Nephron progenitor cell (in vitro differentiated cells): ENCODE measurements around the gene VCP.

Experiments used
- DNase-seq: peaks from one replicate; pipeline ENCODE4 v3.0.0; 2021
- H3K27ac Mint-ChIP-seq: 2 replicates; pipeline ENCODE4 v1.8.0; 2021; ENCODE audit warnings: mild to moderate bottlenecking, moderate library complexity, mixed read lengths
- H3K27me3 Mint-ChIP-seq: 2 replicates; pipeline ENCODE4 v1.8.0; 2021; ENCODE audit warnings: mild to moderate bottlenecking, low read depth, mixed read lengths; ENCODE audit not compliant: poor library complexity
- H3K36me3 Mint-ChIP-seq: 2 replicates; pipeline ENCODE4 v1.8.0; 2021; ENCODE audit warnings: low read depth, mixed read lengths
- H3K4me1 Mint-ChIP-seq: 2 replicates; pipeline ENCODE4 v1.8.0; 2021; ENCODE audit warnings: mixed read lengths
- H3K4me3 Mint-ChIP-seq: 2 replicates; pipeline ENCODE4 v1.8.0; 2021; ENCODE audit warnings: mild to moderate bottlenecking, moderate library complexity, mixed read lengths
- H3K9me3 Mint-ChIP-seq: 2 replicates; pipeline ENCODE4 v1.8.0; 2021; ENCODE audit warnings: mild to moderate bottlenecking, moderate library complexity, mixed read lengths
- CTCF ChIP-seq: fragments of 200-600 bp; sonication (generic); IDR thresholded peaks from 2 replicates; pipeline ENCODE4 v1.5.0; 2021; ENCODE audit warnings: antibody characterized with exemption

Gene VCP

GRCh38 chr9:35079041-35079425, 6.6 kb upstream of the VCP start:
- Mint-ChIP-seq H3K36me3 (peaks cover 23% of the 10 kb centered on the region), H3K9me3 (no peaks in the 10 kb centered on the region), H3K4me3 (peak overlapping the region; percentile 89), H3K27me3 (no peaks in the 10 kb centered on the region), H3K27ac (no peak overlapping the region), H3K4me1 (peaks cover 30% of the 10 kb centered on the region)
- peak; percentile 17 for DNase-seq
- no peak for TF ChIP-seq CTCF

GRCh38 chr9:35078066-35078465, 5.6 kb upstream of the VCP start:
- H3K27me3 Mint-ChIP-seq: no peaks in the 10 kb centered on the region
- H3K9me3 Mint-ChIP-seq: no peaks in the 10 kb centered on the region
- no peak overlapping the region for H3K27ac Mint-ChIP-seq
- DNase-seq: no peak
- peaks cover 32% of the 10 kb centered on the region for H3K4me1 Mint-ChIP-seq
- H3K4me3 Mint-ChIP-seq: peak overlapping the region; percentile 89
- peaks cover 29% of the 10 kb centered on the region for H3K36me3 Mint-ChIP-seq
- TF ChIP-seq CTCF: no peak

GRCh38 chr9:35076848-35077247, 4.4 kb upstream of the VCP start:
- Mint-ChIP-seq H3K9me3 (no peaks in the 10 kb centered on the region), H3K27ac (no peak overlapping the region), H3K36me3 (peaks cover 29% of the 10 kb centered on the region), H3K4me3 (peak overlapping the region; percentile 89), H3K27me3 (no peaks in the 10 kb centered on the region), H3K4me1 (peaks cover 37% of the 10 kb centered on the region)
- DNase-seq: no peak
- TF ChIP-seq CTCF: no peak

GRCh38 chr9:35075358-35075757, 2.9 kb upstream of the VCP start:
- TF ChIP-seq CTCF: no peak
- Mint-ChIP-seq H3K4me1 (peaks cover 49% of the 10 kb centered on the region), H3K9me3 (no peaks in the 10 kb centered on the region), H3K36me3 (peaks cover 34% of the 10 kb centered on the region), H3K4me3 (no peak overlapping the region), H3K27ac (no peak overlapping the region), H3K27me3 (no peaks in the 10 kb centered on the region)
- no peak for DNase-seq

GRCh38 chr9:35074791-35075190, 2.4 kb upstream of the VCP start:
- H3K9me3 Mint-ChIP-seq: no peaks in the 10 kb centered on the region
- no peak overlapping the region for H3K4me3 Mint-ChIP-seq
- peaks cover 38% of the 10 kb centered on the region for H3K36me3 Mint-ChIP-seq
- TF ChIP-seq CTCF: no peak
- no peaks in the 10 kb centered on the region for H3K27me3 Mint-ChIP-seq
- no peak for DNase-seq
- no peak overlapping the region for H3K27ac Mint-ChIP-seq
- peaks cover 49% of the 10 kb centered on the region for H3K4me1 Mint-ChIP-seq

- H3K27me3 Mint-ChIP-seq: no peaks in the 10 kb centered on the region
- peak overlapping the region; percentile 69 for H3K27ac Mint-ChIP-seq
- H3K4me3 Mint-ChIP-seq: no peak overlapping the region
- H3K4me1 Mint-ChIP-seq: peaks cover 53% of the 10 kb centered on the region
- peaks cover 38% of the 10 kb centered on the region for H3K36me3 Mint-ChIP-seq
- DNase-seq: no peak
- no peak for TF ChIP-seq CTCF
- no peaks in the 10 kb centered on the region for H3K9me3 Mint-ChIP-seq
Observed at GRCh38 chr9:35074141-35074540, 1.7 kb upstream of the VCP start.
